ENCODE results near the gene ZDHHC11.

The ZDHHC11 gene

DNA sequence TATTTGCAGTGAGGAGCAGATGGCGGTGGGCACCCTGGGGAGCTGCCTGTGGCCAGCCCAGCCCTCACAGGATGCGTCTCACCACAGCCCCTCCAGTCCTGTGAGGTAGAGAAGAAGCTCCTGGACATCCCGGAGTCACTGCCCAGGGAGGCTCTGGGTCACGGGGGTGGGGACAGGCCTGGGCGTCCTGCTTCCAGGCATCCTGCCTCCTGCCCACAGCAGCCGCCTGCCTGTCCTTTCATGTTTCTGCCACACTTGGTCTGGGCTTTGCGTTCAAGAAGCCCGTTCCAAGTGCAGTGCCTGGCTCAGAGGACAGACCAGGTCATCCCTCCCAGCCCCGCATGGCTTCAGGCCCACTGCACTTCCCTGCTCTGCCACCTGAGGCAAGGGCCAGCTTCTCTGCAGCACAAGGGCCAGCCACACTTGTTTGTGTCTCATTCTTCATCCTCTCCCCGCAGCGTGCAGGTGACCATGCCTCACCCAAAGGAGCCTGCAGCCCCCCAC is 104.5 kb downstream of the ZDHHC11 start:
- TF ChIP-seq POLR2AphosphoS5 (IDR thresholded peaks at IDR 0.05; ENCODE audit: low read depth, low read length) (no peak), FOXP2 (optimal IDR thresholded peaks at IDR 0.05; ENCODE audit: borderline replicate concordance, extremely low read depth, extremely low read length, insufficient read depth) (no peak)
- TF ChIP-seq, protein P1, sequence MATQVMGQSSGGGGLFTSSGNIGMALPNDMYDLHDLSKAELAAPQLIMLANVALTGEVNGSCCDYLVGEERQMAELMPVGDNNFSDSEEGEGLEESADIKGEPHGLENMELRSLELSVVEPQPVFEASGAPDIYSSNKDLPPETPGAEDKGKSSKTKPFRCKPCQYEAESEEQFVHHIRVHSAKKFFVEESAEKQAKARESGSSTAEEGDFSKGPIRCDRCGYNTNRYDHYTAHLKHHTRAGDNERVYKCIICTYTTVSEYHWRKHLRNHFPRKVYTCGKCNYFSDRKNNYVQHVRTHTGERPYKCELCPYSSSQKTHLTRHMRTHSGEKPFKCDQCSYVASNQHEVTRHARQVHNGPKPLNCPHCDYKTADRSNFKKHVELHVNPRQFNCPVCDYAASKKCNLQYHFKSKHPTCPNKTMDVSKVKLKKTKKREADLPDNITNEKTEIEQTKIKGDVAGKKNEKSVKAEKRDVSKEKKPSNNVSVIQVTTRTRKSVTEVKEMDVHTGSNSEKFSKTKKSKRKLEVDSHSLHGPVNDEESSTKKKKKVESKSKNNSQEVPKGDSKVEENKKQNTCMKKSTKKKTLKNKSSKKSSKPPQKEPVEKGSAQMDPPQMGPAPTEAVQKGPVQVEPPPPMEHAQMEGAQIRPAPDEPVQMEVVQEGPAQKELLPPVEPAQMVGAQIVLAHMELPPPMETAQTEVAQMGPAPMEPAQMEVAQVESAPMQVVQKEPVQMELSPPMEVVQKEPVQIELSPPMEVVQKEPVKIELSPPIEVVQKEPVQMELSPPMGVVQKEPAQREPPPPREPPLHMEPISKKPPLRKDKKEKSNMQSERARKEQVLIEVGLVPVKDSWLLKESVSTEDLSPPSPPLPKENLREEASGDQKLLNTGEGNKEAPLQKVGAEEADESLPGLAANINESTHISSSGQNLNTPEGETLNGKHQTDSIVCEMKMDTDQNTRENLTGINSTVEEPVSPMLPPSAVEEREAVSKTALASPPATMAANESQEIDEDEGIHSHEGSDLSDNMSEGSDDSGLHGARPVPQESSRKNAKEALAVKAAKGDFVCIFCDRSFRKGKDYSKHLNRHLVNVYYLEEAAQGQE (IDR thresholded peaks at IDR 0.05; ENCODE audit: insufficient read depth in 1 of 2, low read depth in 2 of 2, low read length in 2 of 2) = no peak
